Measurements from ENCODE around the gene BTBD16. TPM values are rescaled to one million over a fixed set of nuclear protein-coding genes. Genes with fewer than 3 reads are reported as not detected.

Gene BTBD16
- total and polyA plus RNA-seq, 2 of the 13 experiments (the other 11 are each of a cell fraction or from before 2014, with no cell fraction given): 5.0 to 11.9 TPM

- Histone ChIP-seq H3K27me3 (ENCODE audit: control insufficient read depth in 1 of 2, insufficient read depth in 2 of 2, low read length in 2 of 2) (no peaks in the 10 kb centered on the region), H3K4me3 (replicated peaks in 1 of 3; ENCODE audit: insufficient read depth in 1 of 3, low read depth in 2 of 3, low read length in 3 of 3) (peak overlapping the region; percentile 27 to 66 (median 30); a peak in 4 of 6 replicates), H3K9ac (ENCODE audit: insufficient read depth, low read depth, low read length) (peak overlapping the region; percentile 79), H3K36me3 (replicated peaks in 1 of 2; ENCODE audit: control insufficient read depth in 1 of 2, insufficient read depth in 2 of 2, low read length in 2 of 2) (no peaks in the 10 kb centered on the region), H3K79me2 (ENCODE audit: insufficient read depth, low read length) (peaks cover 8% of the 10 kb centered on the region), H3K4me1 (ENCODE audit: insufficient read depth, low read length) (peaks cover 56% of the 10 kb centered on the region), H2AFZ (ENCODE audit: low read length) (no peak overlapping the region), H3K9me3 (ENCODE audit: low read length) (no peaks in the 10 kb centered on the region), H4K20me1 (ENCODE audit: insufficient read depth, low read length) (no peaks in the 10 kb centered on the region), H3K4me2 (ENCODE audit: low read depth, low read length) (peak overlapping the region; percentile 89), H3K27ac (ENCODE audit: extremely low read length, insufficient read depth, low read length) (peak overlapping the region; percentile 87)
- CTCF ChIA-PET (ENCODE audit: low intra/inter-chr PET ratio, low total read pairs): no interaction called here
- peak; percentile 98 for ATAC-seq
- WGBS (ENCODE audit: low lambda C conversion rate): 13% methylated on average over 16 of the region's 16 CpGs
- intact Hi-C loops (cut with micrococcal nuclease; ENCODE audit: unreplicated experiment): loop anchor here (1.0 kb wide), 1 partner anchor 22 kb away; no protein-coding TSS in a partner anchor
- TSS peak; percentile 95 for BruUV-seq (replicated peaks)
- FAIRE-seq: peak; percentile 82
- DNase-seq (ENCODE audit: low spot score): peak; percentile 93
- POLR2A ChIA-PET: interaction anchor here (0.7 to 7.6 kb wide), 14 partner anchors 9 to 43 kb away, joined by 3 to 141 read pairs (median 7); partner anchors contain the start of gene PLEKHA1
- in situ Hi-C loops (cut with HindIII; ENCODE audit: extremely low pct_ligation_motif_present, low pct_unique_long_range_greater_than_20kb): no loop called here
- TF ChIP-seq ZNF460 (CRISPR knock-in tag; IDR thresholded peaks at IDR 0.05; ENCODE audit: borderline replicate concordance) (no peak), PPARG (CRISPR knock-in tag; conservative IDR thresholded peaks at IDR 0.05) (peak; percentile 54; the same call in 1 of the 2 replicates), SNRNP70 (IDR thresholded peaks at IDR 0.05; ENCODE audit: low read depth, low read length) (no peak), GFI1 (CRISPR knock-in tag; IDR thresholded peaks at IDR 0.05; ENCODE audit: borderline replicate concordance) (peak; percentile 52; the same call in 1 of the 2 replicates), ZNF784 (CRISPR knock-in tag; IDR thresholded peaks at IDR 0.05; ENCODE audit: borderline replicate concordance) (no peak), REPIN1 (CRISPR knock-in tag; IDR thresholded peaks at IDR 0.05; ENCODE audit: borderline replicate concordance, low read depth) (0 out of 2 replicates have a peak, but pooled peaks have one; percentile 34), CBX5 (CRISPR knock-in tag; IDR thresholded peaks at IDR 0.05; ENCODE audit: borderline replicate concordance) (peak; percentile 58; the same call in 1 of the 2 replicates), PLSCR1 (CRISPR knock-in tag; IDR thresholded peaks at IDR 0.05; ENCODE audit: borderline replicate concordance) (no peak), THRA (CRISPR knock-in tag; IDR thresholded peaks at IDR 0.05; ENCODE audit: borderline replicate concordance) (peak; percentile 34; the same call in 1 of the 2 replicates), ZMAT3 (CRISPR knock-in tag; conservative IDR thresholded peaks at IDR 0.05) (peak; percentile 46; the same call in 1 of the 2 replicates), ZSCAN9 (CRISPR knock-in tag; IDR thresholded peaks at IDR 0.05; ENCODE audit: borderline replicate concordance) (no peak), ZNF253 (CRISPR knock-in tag; IDR thresholded peaks at IDR 0.05; ENCODE audit: borderline replicate concordance) (no peak), POLR2AphosphoS5 (IDR thresholded peaks at IDR 0.05; ENCODE audit: low read depth, low read length) (peak; percentile 83), HDAC2 (CRISPR knock-in tag; IDR thresholded peaks at IDR 0.05) (peak; percentile 24; the same call in 1 of the 2 replicates), GZF1 (CRISPR knock-in tag; IDR thresholded peaks at IDR 0.05) (no peak), PHF5A (CRISPR knock-in tag; IDR thresholded peaks at IDR 0.05; ENCODE audit: low read depth, unreplicated experiment) (no peak), MTF2 (CRISPR knock-in tag; IDR thresholded peaks at IDR 0.05; ENCODE audit: borderline replicate concordance) (peak; percentile 65; the same call in 1 of the 2 replicates), KAT7 (CRISPR knock-in tag; IDR thresholded peaks at IDR 0.05; ENCODE audit: borderline replicate concordance) (peak; percentile 69; the same call in 1 of the 2 replicates), ZNF33B (CRISPR knock-in tag; IDR thresholded peaks at IDR 0.05) (no peak), JUNB (CRISPR knock-in tag; IDR thresholded peaks at IDR 0.05; ENCODE audit: borderline replicate concordance) (peak; percentile 78; the same call in 1 of the 2 replicates), SRY (CRISPR knock-in tag; IDR thresholded peaks at IDR 0.05) (no peak)
Measured at GRCh38 chr10:122331615-122332446, 60.7 kb downstream of the BTBD16 start.

Measured in HepG2 (cell line).